GM12878 (cell line): ENCODE measurements around the gene SLC6A7.

ENCODE experiments used
- EP300 ChIP-seq, 2 experiments: fragments of 150-350 bp in 1 of 2; IDR thresholded peaks; 2 replicates each; pipeline ENCODE4 v1.6.1; 2011 to 2012; ENCODE audit warnings: low read depth in 2 of 2, low read length in 2 of 2, borderline replicate concordance in 1 of 2, improper control_type of control experiment in 1 of 2, inconsistent platforms in 1 of 2; ENCODE audit not compliant: control insufficient read depth in 1 of 2
- FOXK2 ChIP-seq: fragments of 450-650 bp; IDR thresholded peaks from 2 replicates; pipeline ENCODE4 v1.6.1; 2017; ENCODE audit warnings: mild to moderate bottlenecking, moderate library complexity
- TF ChIP-seq, protein P1 (sequence below), 3 experiments: IDR thresholded peaks in 2 of 3; conservative IDR thresholded peaks in 1 of 3; 2 replicates each; pipeline ENCODE4 v1.5.1; 2011; ENCODE audit warnings: low read depth in 3 of 3, low read length in 3 of 3, mild to moderate bottlenecking in 3 of 3, control low read depth in 2 of 3, moderate library complexity in 2 of 3, inconsistent platforms in 1 of 3, mixed read lengths in 1 of 3; ENCODE audit not compliant: control insufficient read depth in 2 of 3, insufficient read depth in 1 of 3; ENCODE audit errors: extremely low read depth in 1 of 3

DNA sequence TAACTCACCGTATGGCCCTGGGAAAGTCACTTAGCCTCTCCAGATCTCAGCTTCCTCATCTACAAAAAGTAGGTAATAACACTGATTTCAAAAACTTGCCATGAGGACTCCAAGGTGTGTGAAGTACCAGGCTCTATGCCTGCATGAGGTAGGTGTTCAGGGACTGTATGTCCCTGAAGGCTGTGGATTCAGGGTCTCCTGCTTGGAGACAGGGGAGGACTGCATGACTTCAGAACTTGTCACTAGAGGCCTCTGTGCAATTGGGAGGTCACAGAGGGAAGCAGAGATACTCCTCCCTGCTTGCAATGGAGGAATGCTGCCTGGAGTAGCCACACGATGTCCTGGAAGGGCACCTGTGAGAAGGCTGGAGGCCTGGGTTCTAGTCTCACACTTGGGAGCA, 36.4 kb upstream of the SLC6A7 start:
- TF ChIP-seq, protein P1, sequence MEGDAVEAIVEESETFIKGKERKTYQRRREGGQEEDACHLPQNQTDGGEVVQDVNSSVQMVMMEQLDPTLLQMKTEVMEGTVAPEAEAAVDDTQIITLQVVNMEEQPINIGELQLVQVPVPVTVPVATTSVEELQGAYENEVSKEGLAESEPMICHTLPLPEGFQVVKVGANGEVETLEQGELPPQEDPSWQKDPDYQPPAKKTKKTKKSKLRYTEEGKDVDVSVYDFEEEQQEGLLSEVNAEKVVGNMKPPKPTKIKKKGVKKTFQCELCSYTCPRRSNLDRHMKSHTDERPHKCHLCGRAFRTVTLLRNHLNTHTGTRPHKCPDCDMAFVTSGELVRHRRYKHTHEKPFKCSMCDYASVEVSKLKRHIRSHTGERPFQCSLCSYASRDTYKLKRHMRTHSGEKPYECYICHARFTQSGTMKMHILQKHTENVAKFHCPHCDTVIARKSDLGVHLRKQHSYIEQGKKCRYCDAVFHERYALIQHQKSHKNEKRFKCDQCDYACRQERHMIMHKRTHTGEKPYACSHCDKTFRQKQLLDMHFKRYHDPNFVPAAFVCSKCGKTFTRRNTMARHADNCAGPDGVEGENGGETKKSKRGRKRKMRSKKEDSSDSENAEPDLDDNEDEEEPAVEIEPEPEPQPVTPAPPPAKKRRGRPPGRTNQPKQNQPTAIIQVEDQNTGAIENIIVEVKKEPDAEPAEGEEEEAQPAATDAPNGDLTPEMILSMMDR (IDR thresholded peaks at IDR 0.05 in 2 of 3, conservative IDR thresholded peaks at IDR 0.05 in 1 of 3; ENCODE audit: control insufficient read depth in 2 of 3, extremely low read depth in 1 of 3, insufficient read depth in 1 of 3, low read depth in 3 of 3, low read length in 3 of 3), result no peak
- TF ChIP-seq FOXK2 (no peak), EP300 (IDR thresholded peaks at IDR 0.05; ENCODE audit: borderline replicate concordance in 1 of 2, control insufficient read depth in 1 of 2, low read depth in 2 of 2, low read length in 2 of 2) (no peak)
